ENCODE data around the gene PPP1R37.

The PPP1R37 gene

GRCh38 chr19:45092747-45093678 is at the start of gene PPP1R37:
Gene PPP1R37 (plus strand): TSS chr19:45093179. CDS start chr19:45093326, 147 bp downstream.
- DNase-seq, result peak; percentile 92

- DNase-seq, result no peak
Observed at GRCh38 chr19:45045671-45046353, 47.2 kb upstream of the PPP1R37 start.

GRCh38 chr19:45046355-45046754 is 46.6 kb upstream of the PPP1R37 start:
- DNase-seq, result no peak

GRCh38 chr19:45047188-45047797 is 45.7 kb upstream of the PPP1R37 start:
- no peak for DNase-seq

- DNase-seq, result no peak
Observed at GRCh38 chr19:45049073-45049736, 43.8 kb upstream of the PPP1R37 start.

GRCh38 chr19:45050036-45050435 is 42.9 kb upstream of the PPP1R37 start:
- no peak for DNase-seq

GRCh38 chr19:45051929-45052579 is 40.9 kb upstream of the PPP1R37 start:
- DNase-seq, result no peak

- no peak for DNase-seq
Observed at GRCh38 chr19:45056831-45057230, 36.1 kb upstream of the PPP1R37 start.

GRCh38 chr19:45057444-45057843 is 35.5 kb upstream of the PPP1R37 start:
- DNase-seq, result no peak

GRCh38 chr19:45058622-45059159 is 34.3 kb upstream of the PPP1R37 start:
- DNase-seq, result no peak

- DNase-seq, result peak; percentile 85
Observed at GRCh38 chr19:45059258-45059965, 33.6 kb upstream of the PPP1R37 start.

GRCh38 chr19:45061965-45062364 is 31.0 kb upstream of the PPP1R37 start:
- no peak for DNase-seq

GRCh38 chr19:45063851-45064801 is 28.9 kb upstream of the PPP1R37 start:
- no peak for DNase-seq

GRCh38 chr19:45066921-45067661 is 25.9 kb upstream of the PPP1R37 start:
- no peak for DNase-seq

- DNase-seq, result no peak
Observed at GRCh38 chr19:45068041-45068440, 24.9 kb upstream of the PPP1R37 start.

- DNase-seq, result no peak
Observed at GRCh38 chr19:45069056-45069455, 23.9 kb upstream of the PPP1R37 start.

GRCh38 chr19:45070214-45070613 is 22.8 kb upstream of the PPP1R37 start:
- DNase-seq, result no peak

- no peak for DNase-seq
Observed at GRCh38 chr19:45070861-45071544, 22.0 kb upstream of the PPP1R37 start.

- no peak for DNase-seq
Observed at GRCh38 chr19:45071545-45071938, 21.4 kb upstream of the PPP1R37 start.
